DND-41 (cell line): ENCODE data around the gene GLB1L3.

ENCODE experiments used
- ATAC-seq: fragments of 200-7000 bp; cut with Tn5 transposase; 3 replicates; pipeline ENCODE4 v1.9.1; 2021; ENCODE audit warnings: low read depth; ENCODE audit not compliant: insufficient read depth
- DNase-seq: peaks from one replicate; pipeline ENCODE4 v3.0.0-alpha.2; 2020
- H2AFZ ChIP-seq: 2 replicates; pipeline ENCODE4 v1.6.0; 2012; ENCODE audit warnings: low read depth, low read length
- H3K27ac ChIP-seq: 2 replicates; pipeline ENCODE4 v1.5.1; 2012; ENCODE audit warnings: low read length, inconsistent platforms
- H3K27me3 ChIP-seq: fragments of 200-600 bp; sonication (generic); 2 replicates; pipeline ENCODE4 v1.6.0; 2012; ENCODE audit warnings: low read length, mild to moderate bottlenecking, inconsistent platforms; ENCODE audit not compliant: insufficient read depth, poor library complexity
- H3K36me3 ChIP-seq: 2 replicates; pipeline ENCODE4 v1.5.1; 2012; ENCODE audit warnings: low read length, inconsistent platforms; ENCODE audit not compliant: insufficient read depth
- H3K4me1 ChIP-seq: 2 replicates; pipeline ENCODE4 v1.5.1; 2012; ENCODE audit warnings: mild to moderate bottlenecking, low read length; ENCODE audit not compliant: insufficient read depth
- H3K4me2 ChIP-seq: 2 replicates; pipeline ENCODE4 v1.6.0; 2012; ENCODE audit warnings: mild to moderate bottlenecking, moderate library complexity, low read length, inconsistent platforms; ENCODE audit not compliant: insufficient read depth
- H3K4me3 ChIP-seq, 2 experiments: fragments of 200-600 bp in 1 of 2; shearing (Covaris generic) in 1 of 2; 2 replicates each; pipeline ENCODE4 v1.5.1; 2012 to 2016; ENCODE audit warnings: inconsistent platforms in 2 of 2, low read length in 2 of 2, mild to moderate bottlenecking in 2 of 2, low read depth in 1 of 2, moderate library complexity in 1 of 2
- H3K79me2 ChIP-seq: 2 replicates; pipeline ENCODE4 v1.6.0; 2012; ENCODE audit warnings: low read length, inconsistent platforms; ENCODE audit not compliant: insufficient read depth
- H3K9ac ChIP-seq: 2 replicates; pipeline ENCODE4 v1.6.0; 2012; ENCODE audit warnings: low read depth, mild to moderate bottlenecking, inconsistent platforms, low read length, moderate library complexity
- H3K9me3 ChIP-seq: 2 replicates; pipeline ENCODE4 v1.5.1; 2012; ENCODE audit warnings: low read length, moderate library complexity, mild to moderate bottlenecking, inconsistent platforms; ENCODE audit not compliant: insufficient read depth, severe bottlenecking
- H4K20me1 ChIP-seq: 2 replicates; pipeline ENCODE4 v1.6.0; 2012; ENCODE audit warnings: low read length; ENCODE audit not compliant: insufficient read depth
- CTCF ChIP-seq: IDR thresholded peaks from 2 replicates; pipeline ENCODE4 v1.5.1; 2012; ENCODE audit warnings: borderline replicate concordance, low read length, moderate library complexity, mild to moderate bottlenecking; ENCODE audit not compliant: poor library complexity, severe bottlenecking; ENCODE audit errors: extremely low read depth
- EZH2 ChIP-seq: IDR thresholded peaks from 3 replicates; pipeline ENCODE4 v1.6.1; 2012; ENCODE audit warnings: borderline replicate concordance, low read depth, mild to moderate bottlenecking, moderate library complexity, low read length, inconsistent platforms; ENCODE audit not compliant: severe bottlenecking

GLB1L3 gene

GRCh38 chr11:134248910-134249480 lies 27.2 kb upstream of the GLB1L3 start:
- H3K27ac ChIP-seq: no peak overlapping the region
- H3K4me2 ChIP-seq: no peak overlapping the region
- ATAC-seq (no peak), DNase-seq (no peak)
- H3K79me2 ChIP-seq: peaks cover 24% of the 10 kb centered on the region
- TF ChIP-seq EZH2 (no peak), CTCF (no peak)
- no peaks in the 10 kb centered on the region for H3K9me3 ChIP-seq
- no peak overlapping the region for H3K9ac ChIP-seq
- no peak overlapping the region for H2AFZ ChIP-seq
- H4K20me1 ChIP-seq: no peaks in the 10 kb centered on the region
- H3K4me3 ChIP-seq: no peak overlapping the region
- H3K36me3 ChIP-seq: peaks cover 77% of the 10 kb centered on the region
- no peaks in the 10 kb centered on the region for H3K27me3 ChIP-seq
- peaks cover 17% of the 10 kb centered on the region for H3K4me1 ChIP-seq

- Histone ChIP-seq H3K9me3 (no peaks in the 10 kb centered on the region), H4K20me1 (peaks cover 3% of the 10 kb centered on the region; the same call in 1 of the 2 replicates), H3K4me3 (no peak overlapping the region), H3K4me1 (peaks cover 29% of the 10 kb centered on the region), H3K36me3 (peaks cover 65% of the 10 kb centered on the region), H3K27ac (no peak overlapping the region), H3K4me2 (no peak overlapping the region), H3K79me2 (peaks cover 36% of the 10 kb centered on the region), H3K27me3 (no peaks in the 10 kb centered on the region), H3K9ac (no peak overlapping the region), H2AFZ (no peak overlapping the region)
- ATAC-seq (no peak), DNase-seq (no peak)
- TF ChIP-seq CTCF (no peak), EZH2 (no peak)
These were observed 25.9 kb upstream of the GLB1L3 start for GRCh38 chr11:134250246-134250645.

- H3K27me3 ChIP-seq: no peaks in the 10 kb centered on the region
- DNase-seq (no peak), ATAC-seq (no peak)
- no peak overlapping the region for H3K27ac ChIP-seq
- H2AFZ ChIP-seq: no peak overlapping the region
- no peak overlapping the region for H3K4me2 ChIP-seq
- H3K36me3 ChIP-seq: peaks cover 60% of the 10 kb centered on the region
- H3K9ac ChIP-seq: no peak overlapping the region
- no peak overlapping the region for H3K4me3 ChIP-seq
- H4K20me1 ChIP-seq: peaks cover 3% of the 10 kb centered on the region; the same call in 1 of the 2 replicates
- no peak for TF ChIP-seq EZH2
- TF ChIP-seq CTCF: no peak
- peaks cover 40% of the 10 kb centered on the region for H3K79me2 ChIP-seq
- no peaks in the 10 kb centered on the region for H3K9me3 ChIP-seq
- H3K4me1 ChIP-seq: peaks cover 34% of the 10 kb centered on the region
These were observed 25.5 kb upstream of the GLB1L3 start for GRCh38 chr11:134250675-134251074.
